Uterus (tissue), 2 donors: Measurements from ENCODE around the gene C11orf97.

Experiments
- POLR2A ChIP-seq, 2 donors: fragments of 450-650 bp; IDR thresholded peaks; one replicate each; pipeline ENCODE4 v1.6.1; 2016; ENCODE audit warnings: antibody characterized with exemption in 2 of 2, mild to moderate bottlenecking in 1 of 2, moderate library complexity in 1 of 2
- TF ChIP-seq, protein P1 (sequence below), 4 experiments: fragments of 200-600 bp in 2 of 4; fragments of 450-650 bp in 2 of 4; sonication (generic) in 2 of 4; IDR thresholded peaks; one replicate each; pipeline ENCODE4 v1.5.1; 2016 to 2019; ENCODE audit warnings: antibody characterized with exemption in 4 of 4, mild to moderate bottlenecking in 2 of 4, moderate library complexity in 1 of 4

DNA sequence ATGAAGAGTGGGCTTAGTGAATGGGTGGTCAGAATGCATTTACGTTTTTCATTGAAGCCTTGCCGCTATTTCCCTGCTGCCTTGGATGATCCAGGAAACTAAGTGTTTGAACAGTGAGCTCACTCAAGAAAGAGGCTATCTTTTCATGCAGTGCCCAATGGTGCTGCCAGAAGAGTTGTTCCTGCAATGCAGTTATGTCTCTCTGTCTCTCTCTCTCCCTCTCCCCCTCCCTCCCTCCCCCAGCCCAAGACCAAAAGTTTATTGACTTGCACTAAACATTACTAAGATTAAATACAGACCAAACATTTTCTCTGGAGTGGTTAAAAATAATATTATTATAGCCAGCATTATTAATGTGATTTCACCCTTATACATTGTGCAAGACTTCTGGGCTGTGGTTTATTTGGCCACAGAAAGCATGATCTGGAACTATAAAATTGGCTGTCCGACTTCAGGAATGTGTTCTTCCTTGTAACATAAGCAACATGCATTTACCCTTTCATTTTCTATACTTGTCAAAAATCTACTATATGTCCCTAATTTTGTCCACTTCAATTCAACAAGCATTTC lies 24.9 kb downstream of the C11orf97 start:
- TF ChIP-seq, protein P1, sequence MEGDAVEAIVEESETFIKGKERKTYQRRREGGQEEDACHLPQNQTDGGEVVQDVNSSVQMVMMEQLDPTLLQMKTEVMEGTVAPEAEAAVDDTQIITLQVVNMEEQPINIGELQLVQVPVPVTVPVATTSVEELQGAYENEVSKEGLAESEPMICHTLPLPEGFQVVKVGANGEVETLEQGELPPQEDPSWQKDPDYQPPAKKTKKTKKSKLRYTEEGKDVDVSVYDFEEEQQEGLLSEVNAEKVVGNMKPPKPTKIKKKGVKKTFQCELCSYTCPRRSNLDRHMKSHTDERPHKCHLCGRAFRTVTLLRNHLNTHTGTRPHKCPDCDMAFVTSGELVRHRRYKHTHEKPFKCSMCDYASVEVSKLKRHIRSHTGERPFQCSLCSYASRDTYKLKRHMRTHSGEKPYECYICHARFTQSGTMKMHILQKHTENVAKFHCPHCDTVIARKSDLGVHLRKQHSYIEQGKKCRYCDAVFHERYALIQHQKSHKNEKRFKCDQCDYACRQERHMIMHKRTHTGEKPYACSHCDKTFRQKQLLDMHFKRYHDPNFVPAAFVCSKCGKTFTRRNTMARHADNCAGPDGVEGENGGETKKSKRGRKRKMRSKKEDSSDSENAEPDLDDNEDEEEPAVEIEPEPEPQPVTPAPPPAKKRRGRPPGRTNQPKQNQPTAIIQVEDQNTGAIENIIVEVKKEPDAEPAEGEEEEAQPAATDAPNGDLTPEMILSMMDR (IDR thresholded peaks at IDR 0.05), result no peak
- no peak for TF ChIP-seq POLR2A (IDR thresholded peaks at IDR 0.05)
